T-cell (primary cell): ENCODE results near the gene MAPKBP1. TPM values are rescaled to one million over a fixed set of nuclear protein-coding genes. Genes with fewer than 3 reads are reported as not detected.
A peak's percentile ranks its signal among the peaks of the same experiment; 100 is the strongest.

Experiments
- ATAC-seq, 4 experiments: fragments of 200-7000 bp in 3 of 4; fragments of 150-1000 bp in 1 of 4; cut with Tn5 transposase; replicated peaks in 1 of 4; 1 replicate in 3 of 4; 2 replicates in 1 of 4; pipeline ENCODE4 v1.10.0; 2021; ENCODE audit warnings: moderate library complexity in 3 of 4, mild to moderate bottlenecking in 2 of 4, moderate number of reproducible peaks in 1 of 4
- CTCF ChIA-PET, 2 donors: fragments of 300-600 bp; sonication (Branson Sonifier 250); formaldehyde crosslinking; loops; one replicate each; lab custom pipeline; 2022; ENCODE audit warnings: antibody characterized with exemption in 2 of 2; lab: Charles Lee
- POLR2A ChIA-PET, 2 donors: fragments of 300-600 bp; sonication (Branson Sonifier 250); formaldehyde crosslinking; loops; one replicate each; lab custom pipeline; 2022; ENCODE audit warnings: antibody characterized with exemption in 2 of 2; lab: Charles Lee
- DNase-seq, 35 experiments: peaks; one replicate each; pipeline versions ENCODE4 v3.0.0 to v3.0.0-alpha.2; 2013 to 2023
- H3K27ac ChIP-seq: one replicate; pipeline ENCODE4 v1.5.1; 2013; ENCODE audit warnings: low read length
- H3K27me3 ChIP-seq, 2 experiments: replicated peaks in 1 of 2; 1 replicate in 1 of 2; 2 replicates in 1 of 2; pipeline versions ENCODE4 v1.6.1 to v1.7.0; 2013; ENCODE audit warnings: low read length in 1 of 2, mixed read lengths in 1 of 2; ENCODE audit not compliant: control insufficient read depth in 2 of 2, insufficient read depth in 2 of 2; ENCODE audit errors: extremely low read depth in 1 of 2
- H3K36me3 ChIP-seq, 2 donors: 1 replicate in 1 of 2; 2 replicates in 1 of 2; pipeline versions ENCODE4 v1.6.1 to v1.7.0; 2013; ENCODE audit warnings: low read length in 1 of 2; ENCODE audit not compliant: control insufficient read depth in 2 of 2, insufficient read depth in 1 of 2; ENCODE audit errors: extremely low read depth in 1 of 2
- H3K4me1 ChIP-seq, 2 experiments: 1 replicate in 1 of 2; 2 replicates in 1 of 2; pipeline versions ENCODE4 v1.6.1 to v1.7.0; 2013; ENCODE audit warnings: low read length in 2 of 2, mixed read lengths in 1 of 2; ENCODE audit not compliant: insufficient read depth in 2 of 2, control insufficient read depth in 1 of 2; ENCODE audit errors: extremely low read depth in 1 of 2
- H3K4me3 ChIP-seq, 2 donors: 1 replicate in 1 of 2; 2 replicates in 1 of 2; pipeline versions ENCODE4 v1.5.1 to v1.7.0; 2013; ENCODE audit warnings: mild to moderate bottlenecking in 2 of 2, low read length in 1 of 2, moderate library complexity in 1 of 2; ENCODE audit not compliant: control insufficient read depth in 1 of 2; ENCODE audit errors: extremely low read depth in 1 of 2
- H3K9me3 ChIP-seq: 2 replicates; pipeline ENCODE4 v1.7.0; 2013
- H3K27ac Mint-ChIP-seq, 2 donors: one replicate each; pipeline ENCODE4 v1.8.0; 2020 to 2021; ENCODE audit warnings: mild to moderate bottlenecking in 2 of 2, mixed read lengths in 2 of 2
- H3K27me3 Mint-ChIP-seq, 2 donors: one replicate each; pipeline ENCODE4 v1.8.0; 2021 to 2022; ENCODE audit warnings: mixed read lengths in 2 of 2
- H3K36me3 Mint-ChIP-seq: one replicate; pipeline ENCODE4 v1.8.0; 2021; ENCODE audit warnings: mixed read lengths
- H3K4me1 Mint-ChIP-seq, 3 donors: one replicate each; pipeline ENCODE4 v1.8.0; 2020 to 2022; ENCODE audit warnings: mixed read lengths in 3 of 3, mild to moderate bottlenecking in 1 of 3
- H3K4me3 Mint-ChIP-seq, 3 donors: one replicate each; pipeline ENCODE4 v1.8.0; 2020 to 2022; ENCODE audit warnings: mild to moderate bottlenecking in 3 of 3, mixed read lengths in 3 of 3, moderate library complexity in 3 of 3
- H3K9me3 Mint-ChIP-seq, 3 donors: one replicate each; pipeline ENCODE4 v1.8.0; 2020 to 2022; ENCODE audit warnings: mixed read lengths in 3 of 3
- WGBS: methylation state at CpG from one replicate; pipeline ENCODE4 v1.1.5; 2013; ENCODE audit warnings: missing lambda C conversion rate; ENCODE audit not compliant: insufficient coverage; 5-methylcytosine and 5-hydroxymethylcytosine counted together
- total RNA-seq, 35 experiments: library from RNA in 6 of 35; stranded (reverse) in 6 of 35; fragments of 120-200 nt in 1 of 35; gene quantifications; one replicate each; pipeline versions ENCODE4 v1.2.1 to v1.2.4 and lab custom pipeline; 2013 to 2026

Gene MAPKBP1
- total RNA-seq, 5 donors from 2014 or later (not counting 1 experiment from before 2014, with no cell fraction given), result 37.0 to 44.8 (median 38.2) TPM

DNA sequence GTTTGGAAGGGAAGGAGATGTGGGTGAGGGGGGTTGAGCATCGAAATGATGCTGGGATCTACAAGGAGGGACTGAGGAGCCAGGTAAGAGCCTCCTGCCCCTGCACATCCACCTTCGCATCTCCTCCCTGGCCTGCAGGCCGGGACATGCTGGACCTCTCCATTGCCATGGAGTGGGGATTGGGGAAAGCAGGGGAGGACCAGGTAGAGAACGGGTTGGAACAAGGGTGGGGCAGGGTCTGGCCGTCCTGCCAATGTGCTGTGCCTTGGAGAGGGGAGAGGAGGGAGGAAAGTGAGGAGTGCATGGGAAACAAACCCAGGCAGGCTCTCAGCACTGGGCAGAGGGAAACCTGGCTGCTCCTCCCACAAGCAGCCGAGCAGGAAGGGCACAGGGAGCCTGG, 74.9 kb downstream of the MAPKBP1 start:
- Mint-ChIP-seq H3K9me3 (no peaks in the 10 kb centered on the region), H3K27ac (peak overlapping the region in 1 of 2 donors; percentile 16), H3K4me3 (no peak overlapping the region), H3K4me1 (no peaks in the 10 kb centered on the region), H3K27me3 (no peaks in the 10 kb centered on the region), H3K36me3 (peaks cover 17% of the 10 kb centered on the region)
- Histone ChIP-seq H3K4me3 (no peak overlapping the region), H3K27me3 (peaks cover 0 to 9% of the 10 kb centered on the region in 2 experiments), H3K36me3 (peaks cover 27 to 43% of the 10 kb centered on the region in 2 donors), H3K27ac (no peak overlapping the region), H3K4me1 (no peaks in the 10 kb centered on the region), H3K9me3 (no peaks in the 10 kb centered on the region)
- DNase-seq (no peak), ATAC-seq (no peak)
- ChIA-PET POLR2A (no interaction called here), CTCF (no interaction called here)
- 85% methylated on average over 4 of the region's 6 CpGs for WGBS

GRCh38 chr15:41849861-41850260, 75.6 kb downstream of the MAPKBP1 start:
- ATAC-seq (peak in 1 of 4 experiments; percentile 23), DNase-seq (no peak)
- Mint-ChIP-seq H3K27ac (no peak overlapping the region), H3K36me3 (peaks cover 17% of the 10 kb centered on the region), H3K4me1 (no peaks in the 10 kb centered on the region), H3K4me3 (no peak overlapping the region), H3K27me3 (no peaks in the 10 kb centered on the region), H3K9me3 (no peaks in the 10 kb centered on the region)
- 79% methylated on average over 5 of the region's 8 CpGs for WGBS
- ChIA-PET CTCF (no interaction called here), POLR2A (no interaction called here)
- no peaks in the 10 kb centered on the region for H3K9me3 ChIP-seq
- no peak overlapping the region for H3K27ac ChIP-seq
- H3K36me3 ChIP-seq, result peaks cover 21 to 36% of the 10 kb centered on the region in 2 donors
- H3K4me3 ChIP-seq, result no peak overlapping the region
- peaks cover 0 to 9% of the 10 kb centered on the region in 2 experiments for H3K27me3 ChIP-seq
- no peaks in the 10 kb centered on the region for H3K4me1 ChIP-seq

DNA sequence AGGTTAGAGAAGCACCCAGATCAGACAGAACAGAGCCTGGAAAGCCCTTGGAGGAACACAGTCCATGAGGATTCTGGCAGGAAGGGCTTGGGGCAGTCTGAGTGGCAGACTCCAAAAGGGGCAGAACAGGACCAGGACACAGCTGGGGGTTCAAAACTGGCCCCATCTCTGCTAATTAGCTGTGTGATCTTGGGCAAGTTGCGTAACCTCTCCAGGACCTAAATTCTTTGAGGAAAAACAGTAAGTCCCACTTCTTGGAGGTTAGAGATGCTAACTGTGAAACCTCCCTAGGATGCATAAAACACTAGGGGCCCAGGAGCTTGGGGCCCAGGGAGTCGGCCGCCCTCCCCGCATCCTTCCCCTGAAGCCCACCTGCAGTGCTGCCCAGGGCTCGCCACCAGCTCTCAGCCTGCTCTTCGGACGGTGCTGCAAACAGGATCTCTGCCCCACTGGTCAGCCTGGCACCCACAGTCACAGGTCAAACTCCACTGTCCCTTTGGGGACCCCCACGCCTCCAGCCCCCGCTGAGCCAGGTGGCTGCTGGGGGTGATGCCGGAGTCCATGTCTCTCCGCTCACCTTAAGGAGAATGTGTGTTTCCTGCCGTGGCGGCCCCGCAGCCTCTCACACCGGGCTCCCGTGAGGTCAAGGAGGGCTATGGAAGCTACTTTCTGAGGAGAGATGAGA, 76.3 kb downstream of the MAPKBP1 start:
- no peak overlapping the region for H3K27ac ChIP-seq
- H3K4me1 ChIP-seq, result no peaks in the 10 kb centered on the region
- Mint-ChIP-seq H3K4me1 (no peaks in the 10 kb centered on the region), H3K4me3 (no peak overlapping the region), H3K36me3 (peaks cover 16% of the 10 kb centered on the region), H3K27ac (no peak overlapping the region), H3K27me3 (no peaks in the 10 kb centered on the region), H3K9me3 (no peaks in the 10 kb centered on the region)
- peaks cover 13 to 30% of the 10 kb centered on the region in 2 donors for H3K36me3 ChIP-seq
- WGBS, result 79% methylated on average over 11 of the region's 16 CpGs
- POLR2A ChIA-PET, result no interaction called here
- H3K9me3 ChIP-seq, result no peaks in the 10 kb centered on the region
- ATAC-seq (no peak), DNase-seq (no peak)
- CTCF ChIA-PET, result no interaction called here
- H3K27me3 ChIP-seq, result peaks cover 0 to 9% of the 10 kb centered on the region in 2 experiments
- H3K4me3 ChIP-seq, result no peak overlapping the region

DNA sequence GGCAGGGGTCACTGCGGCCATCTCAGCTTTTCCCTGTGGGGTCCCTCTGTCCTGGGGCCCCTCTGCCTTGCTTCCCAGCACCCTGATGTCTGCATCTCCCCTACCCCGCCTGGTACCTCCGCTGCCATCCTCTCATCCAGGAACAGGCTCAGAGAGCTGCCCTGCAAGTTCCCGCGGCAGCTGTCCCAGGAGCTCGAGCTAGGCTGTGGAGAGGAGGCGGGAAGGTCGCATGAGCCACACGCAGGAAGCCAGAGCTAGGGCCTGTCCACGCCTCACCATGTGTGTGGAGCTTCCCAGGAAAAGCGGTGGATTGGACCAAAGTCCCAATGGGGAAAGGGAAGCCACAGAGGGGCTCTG, 76.9 kb downstream of the MAPKBP1 start:
- ChIA-PET POLR2A (no interaction called here), CTCF (no interaction called here)

DNA sequence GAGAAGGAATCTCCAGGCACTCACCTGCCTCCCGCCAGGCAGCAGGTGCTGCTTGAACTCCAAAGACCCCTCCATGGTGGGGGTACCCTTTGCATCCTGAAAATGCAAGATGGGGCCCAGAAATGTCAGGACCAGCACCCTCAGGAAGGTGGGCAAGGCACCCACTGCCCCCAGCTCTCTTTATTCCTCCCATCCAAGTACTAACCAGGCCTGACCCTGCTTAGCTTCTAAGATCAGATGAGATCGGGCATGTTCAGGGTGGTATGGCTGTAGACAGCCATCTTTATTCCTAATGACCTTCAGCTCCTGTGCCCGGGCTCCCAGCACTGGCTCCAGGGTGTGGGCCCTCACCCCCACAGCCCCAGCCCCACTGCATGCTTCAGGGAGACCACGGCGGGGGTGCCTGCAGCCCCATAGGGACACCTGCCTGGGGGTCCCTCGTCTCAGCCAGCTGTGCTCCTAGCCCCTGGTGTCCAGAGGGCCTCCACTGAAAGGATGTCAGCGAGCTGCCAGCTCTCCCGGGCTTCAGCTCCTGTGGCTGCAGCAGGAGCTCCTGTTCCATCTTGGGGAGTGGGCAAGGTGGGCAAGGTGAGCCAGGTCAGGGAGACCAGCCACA, 77.6 kb downstream of the MAPKBP1 start:
- no peak overlapping the region for H3K4me3 Mint-ChIP-seq
- H3K27ac ChIP-seq, result no peak overlapping the region
- H3K9me3 Mint-ChIP-seq, result no peaks in the 10 kb centered on the region
- H3K36me3 ChIP-seq, result peaks cover 9 to 17% of the 10 kb centered on the region in 2 donors
- H3K4me3 ChIP-seq, result no peak overlapping the region
- no peaks in the 10 kb centered on the region for H3K27me3 Mint-ChIP-seq
- ATAC-seq, result no peak
- ChIA-PET CTCF (no interaction called here), POLR2A (interaction anchor here in 1 of 2 donors (0.6 kb wide), 1 partner anchor 473 kb away, joined by 3 read pairs; no protein-coding TSS in a partner anchor)
- H3K4me1 ChIP-seq, result no peaks in the 10 kb centered on the region
- H3K27me3 ChIP-seq, result peaks cover 0 to 19% of the 10 kb centered on the region in 2 experiments
- peaks cover 8% of the 10 kb centered on the region for H3K36me3 Mint-ChIP-seq
- 93% methylated on average over 2 of the region's 8 CpGs for WGBS
- H3K4me1 Mint-ChIP-seq, result no peaks in the 10 kb centered on the region
- H3K9me3 ChIP-seq, result no peaks in the 10 kb centered on the region
- no peak for DNase-seq
- no peak overlapping the region for H3K27ac Mint-ChIP-seq

More for the DNA sequence above, 76.9 kb downstream of the MAPKBP1 start:
- DNase-seq (no peak), ATAC-seq (no peak)
- Histone ChIP-seq H3K4me3 (no peak overlapping the region), H3K36me3 (peaks cover 13 to 24% of the 10 kb centered on the region in 2 donors), H3K4me1 (no peaks in the 10 kb centered on the region), H3K9me3 (no peaks in the 10 kb centered on the region), H3K27me3 (peaks cover 0 to 12% of the 10 kb centered on the region in 2 experiments), H3K27ac (no peak overlapping the region)
- H3K4me3 Mint-ChIP-seq, result no peak overlapping the region
- 60% methylated on average over 10 of the region's 11 CpGs for WGBS
- no peaks in the 10 kb centered on the region for H3K27me3 Mint-ChIP-seq
- no peak overlapping the region for H3K27ac Mint-ChIP-seq
- H3K36me3 Mint-ChIP-seq, result peaks cover 11% of the 10 kb centered on the region
- no peaks in the 10 kb centered on the region for H3K9me3 Mint-ChIP-seq
- no peaks in the 10 kb centered on the region for H3K4me1 Mint-ChIP-seq

DNA sequence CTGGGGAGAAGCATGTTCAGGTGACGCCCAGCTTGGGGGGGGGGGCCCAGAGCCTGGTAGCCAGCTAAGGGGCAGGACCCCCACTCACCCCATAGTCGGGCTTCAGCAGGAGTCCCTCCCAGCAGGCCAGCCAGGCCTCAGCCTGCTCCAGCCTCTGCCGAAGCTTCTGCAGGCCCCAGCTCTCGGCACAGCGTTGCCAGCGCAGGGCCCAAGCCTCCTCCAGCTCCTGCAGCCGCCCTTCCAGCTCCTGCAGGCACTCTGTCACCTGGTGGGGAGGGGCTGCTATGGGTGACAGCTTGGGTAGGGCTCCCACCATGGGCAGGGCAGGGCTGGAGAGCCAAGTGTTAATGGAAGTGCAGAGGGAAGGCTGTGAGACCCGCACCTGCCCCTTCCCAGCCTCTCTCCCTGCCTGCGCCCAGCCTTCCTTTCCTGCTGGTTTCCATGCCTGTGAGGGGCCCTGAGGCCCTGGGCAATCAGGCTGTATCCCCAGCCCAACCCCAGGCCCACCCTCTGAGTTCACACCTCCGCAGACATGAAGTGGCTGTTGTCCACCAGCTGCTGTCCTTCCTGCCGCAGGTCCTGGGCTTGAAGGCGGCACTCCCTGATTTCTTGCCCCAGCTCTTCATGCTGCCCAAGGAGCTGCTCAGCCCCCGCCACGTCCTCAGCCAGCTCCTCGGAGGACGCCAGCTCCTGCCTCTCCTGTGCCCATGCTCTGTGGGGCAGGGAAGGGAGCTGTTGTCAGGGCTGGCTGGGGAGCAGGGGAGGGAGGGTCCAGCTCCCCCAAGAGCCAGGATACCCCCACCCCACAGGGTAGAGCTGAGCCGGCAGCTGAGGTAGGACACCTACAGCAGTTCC, 78.7 kb downstream of the MAPKBP1 start:
- no peaks in the 10 kb centered on the region for H3K27me3 Mint-ChIP-seq
- H3K9me3 Mint-ChIP-seq, result no peaks in the 10 kb centered on the region
- Histone ChIP-seq H3K36me3 (peaks cover 6 to 9% of the 10 kb centered on the region in 2 donors), H3K27me3 (peaks cover 0 to 25% of the 10 kb centered on the region in 2 experiments), H3K4me1 (no peaks in the 10 kb centered on the region), H3K9me3 (no peaks in the 10 kb centered on the region), H3K4me3 (no peak overlapping the region), H3K27ac (no peak overlapping the region)
- POLR2A ChIA-PET, result no interaction called here
- CTCF ChIA-PET, result interaction anchor here (0.7 to 1.1 kb wide), 2 partner anchors 132 to 198 kb away, joined by 3 to 6 read pairs; no protein-coding TSS in a partner anchor
- WGBS, result 88% methylated on average over 15 of the region's 17 CpGs
- ATAC-seq (no peak), DNase-seq (no peak)
- H3K4me1 Mint-ChIP-seq, result no peaks in the 10 kb centered on the region
- no peak overlapping the region for H3K27ac Mint-ChIP-seq
- H3K36me3 Mint-ChIP-seq, result peaks cover 4% of the 10 kb centered on the region
- no peak overlapping the region for H3K4me3 Mint-ChIP-seq
